ENCODE measurements around the gene PROP1.

GRCh38 chr5:177997319-177997670, 1.3 kb upstream of the PROP1 start:
- TF ChIP-seq CTCF (IDR thresholded peaks at IDR 0.05; ENCODE audit: poor library complexity), result no peak
- TF ChIP-seq EZH2 (IDR thresholded peaks at IDR 0.05; ENCODE audit: borderline replicate concordance), result no peak
- TF ChIP-seq EZH2phosphoT487 (IDR thresholded peaks at IDR 0.05; ENCODE audit: low read depth, severe bottlenecking, unreplicated experiment), result no peak

Data from hepatocyte (in vitro differentiated cells).